ENCODE measurements around the gene MTF1. TPM values are rescaled to one million over a fixed set of nuclear protein-coding genes. Genes with fewer than 3 reads are reported as not detected.

MTF1 gene
- polyA plus RNA-seq, 4 donors = 7.2 to 11.3 (median 10.0) TPM

DNA sequence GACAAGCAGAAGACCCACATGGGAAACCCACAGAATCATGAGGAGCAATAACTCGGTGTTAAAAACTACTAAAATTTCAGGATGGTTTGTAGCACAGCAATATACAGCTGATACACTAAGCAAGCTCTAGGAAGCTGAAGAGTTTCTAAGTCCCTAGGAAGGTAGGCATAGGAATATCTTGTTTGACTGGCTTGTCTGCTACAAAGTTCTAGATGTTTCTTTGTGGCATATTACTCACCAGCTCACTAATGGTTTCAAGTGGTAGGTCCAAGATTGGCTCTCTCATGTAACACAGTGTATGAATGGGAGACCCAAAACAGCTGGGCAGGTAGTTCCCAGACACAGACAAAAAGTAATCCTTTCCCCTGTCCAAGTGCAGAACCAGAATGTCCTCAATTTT lies 13.3 kb upstream of the MTF1 start:
- no peak for DNase-seq (ENCODE audit: low read depth in 4 of 4, low spot score in 3 of 4)

DNA sequence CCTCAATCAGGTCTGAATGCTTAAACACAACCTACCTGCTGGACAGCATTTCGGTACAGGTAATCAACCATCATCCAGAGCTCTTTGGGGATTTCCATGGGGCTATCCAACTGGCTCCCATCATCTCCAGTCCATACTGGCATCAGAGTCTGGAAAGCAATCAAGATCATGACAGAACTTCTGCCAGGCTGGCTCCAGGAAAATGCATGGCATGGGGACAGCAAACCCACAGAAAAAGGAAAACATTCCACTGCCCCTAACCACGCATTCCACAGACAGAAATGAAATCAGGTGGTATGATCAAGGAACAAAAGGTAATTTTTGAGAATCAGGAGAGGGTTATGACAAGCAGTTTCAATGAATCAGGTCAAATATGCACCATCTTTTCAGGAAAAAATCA lies 9.1 kb upstream of the MTF1 start:
- no peak for DNase-seq (ENCODE audit: low read depth in 4 of 4, low spot score in 3 of 4)

DNA sequence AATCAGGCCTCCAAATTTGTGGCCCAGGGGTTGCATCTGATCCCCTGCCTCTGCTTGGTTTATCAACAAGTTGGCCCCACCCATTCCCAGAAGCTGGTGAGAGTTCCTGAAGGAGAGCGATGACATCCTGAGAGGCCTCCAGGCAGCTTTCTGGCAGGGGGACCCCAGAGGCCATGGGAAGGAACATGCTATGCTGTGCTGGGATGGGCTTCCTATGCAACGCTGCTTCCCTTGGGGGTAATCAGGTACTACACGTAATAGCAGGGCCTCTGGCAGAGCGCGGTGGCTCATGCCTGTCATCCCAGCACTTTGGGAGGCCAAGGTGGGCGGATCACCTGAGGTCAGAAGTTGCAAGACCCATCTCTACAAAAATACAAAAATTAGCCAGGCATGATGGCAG lies 8.4 kb upstream of the MTF1 start:
- no peak for DNase-seq (ENCODE audit: low read depth in 4 of 4, low spot score in 3 of 4)

DNA sequence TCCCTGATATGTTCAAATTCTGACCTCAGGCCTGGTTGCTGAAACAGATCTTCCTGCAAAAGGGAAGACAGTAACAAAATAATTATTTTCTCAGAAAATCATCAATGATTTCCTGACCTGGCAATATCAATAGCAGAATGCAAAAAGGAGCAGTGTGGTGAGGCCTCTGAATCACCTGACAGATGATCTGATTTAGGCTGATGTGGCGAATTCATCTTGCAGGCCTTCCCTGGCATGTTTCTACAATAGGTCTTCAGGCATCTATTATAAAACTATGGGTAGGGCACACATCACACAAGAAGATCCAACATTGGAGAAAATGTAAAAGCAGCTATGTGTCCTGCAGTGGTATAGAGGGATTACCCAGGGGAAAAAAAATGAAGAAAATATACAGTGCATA lies 7.1 kb upstream of the MTF1 start:
- no peak for DNase-seq (ENCODE audit: low read depth in 4 of 4, low spot score in 3 of 4)

DNA sequence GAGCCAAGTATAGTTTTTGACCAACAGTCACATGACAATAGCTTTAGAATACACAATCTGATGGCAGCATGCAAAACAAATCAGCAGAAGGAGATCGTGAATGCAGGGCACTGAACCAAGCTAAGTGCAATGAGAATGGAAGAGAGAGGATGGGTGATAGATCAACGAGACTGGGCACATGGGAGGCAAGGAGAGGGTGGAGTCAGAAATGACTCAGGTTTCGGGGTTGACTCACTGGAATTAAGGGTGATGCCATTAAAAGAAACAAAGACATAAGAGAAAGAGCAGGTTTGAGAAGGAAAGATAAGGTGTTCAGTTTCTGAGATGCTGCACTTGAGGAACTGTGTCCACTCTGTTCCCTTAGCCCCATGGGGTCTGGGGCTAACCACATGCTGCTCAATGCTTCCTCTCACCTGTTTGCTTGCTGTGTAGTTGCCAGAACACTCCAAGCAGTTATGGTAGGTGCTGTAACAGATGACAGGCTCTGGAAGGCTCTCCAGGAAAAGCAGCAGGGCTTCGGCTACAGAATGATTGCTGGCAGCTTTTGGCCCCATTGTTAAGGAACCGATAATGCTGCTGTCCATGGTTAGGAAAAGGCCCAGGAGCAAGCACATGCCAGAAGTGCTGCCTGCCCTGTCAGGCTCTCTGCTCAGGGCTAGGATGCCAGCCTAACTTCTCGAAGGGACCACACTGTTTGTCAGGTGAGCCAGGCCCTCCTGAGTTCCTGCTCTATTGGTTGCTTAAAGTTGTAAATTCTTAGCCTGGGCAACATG lies 6.1 kb upstream of the MTF1 start:
- no peak for DNase-seq (ENCODE audit: low read depth in 4 of 4, low spot score in 3 of 4)

DNA sequence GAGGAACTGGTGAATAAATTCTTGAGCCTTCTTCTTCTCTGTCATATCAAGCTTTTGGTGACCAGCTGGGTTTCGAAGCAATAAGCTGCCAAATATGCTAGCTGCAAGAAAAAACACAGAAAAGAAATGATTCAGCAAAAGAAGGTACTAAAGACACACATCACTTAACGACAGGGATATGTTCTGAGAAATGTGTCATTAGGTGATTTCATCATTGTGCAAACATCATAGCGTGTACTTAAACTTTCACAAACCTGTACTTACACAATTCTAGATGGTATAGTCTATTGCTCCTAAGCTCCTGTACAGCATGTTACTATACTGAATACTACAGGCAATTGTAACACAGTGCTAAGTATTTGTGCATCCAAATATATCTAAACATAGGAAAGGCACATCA lies 2.9 kb upstream of the MTF1 start:
- no peak for DNase-seq (ENCODE audit: low read depth in 4 of 4, low spot score in 3 of 4)

DNA sequence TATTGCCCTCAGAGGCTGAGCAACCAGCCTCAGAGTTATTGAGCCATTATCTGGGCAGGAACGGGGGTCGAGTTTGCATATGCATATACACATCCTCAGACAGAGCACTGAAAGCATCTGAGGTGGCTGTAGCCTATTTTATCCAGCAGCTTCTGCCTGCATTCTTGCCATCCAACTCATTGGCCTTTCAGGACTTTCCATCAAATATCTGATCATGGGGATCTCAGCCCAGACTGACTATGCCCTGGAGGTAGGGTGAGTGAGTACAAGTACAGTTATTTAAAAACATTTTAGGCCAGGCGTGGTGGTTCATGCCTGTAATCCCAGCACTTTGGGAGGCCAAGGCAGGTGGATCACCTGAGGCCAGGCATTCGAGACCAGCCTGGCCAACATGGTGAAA lies 1.8 kb upstream of the MTF1 start:
- no peak for DNase-seq (ENCODE audit: low read depth in 4 of 4, low spot score in 3 of 4)

DNA sequence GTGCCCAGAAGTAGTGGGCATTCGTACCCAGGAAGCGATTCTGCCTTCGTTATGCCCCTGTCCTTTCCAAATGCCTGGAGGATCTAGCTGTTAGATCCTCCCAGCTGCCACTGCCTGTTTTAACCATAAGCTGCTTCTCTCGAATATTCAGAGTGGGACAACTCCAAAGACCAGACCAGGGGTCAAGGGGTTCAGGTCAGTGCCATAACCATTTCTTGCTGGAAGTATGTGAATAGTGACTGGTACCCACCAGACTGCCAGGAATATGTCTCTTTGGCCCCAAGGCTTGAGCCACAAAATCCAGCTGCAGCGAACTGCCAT lies 914 bp upstream of the MTF1 start:
- no peak for DNase-seq (ENCODE audit: low read depth in 4 of 4, low spot score in 3 of 4)

DNA sequence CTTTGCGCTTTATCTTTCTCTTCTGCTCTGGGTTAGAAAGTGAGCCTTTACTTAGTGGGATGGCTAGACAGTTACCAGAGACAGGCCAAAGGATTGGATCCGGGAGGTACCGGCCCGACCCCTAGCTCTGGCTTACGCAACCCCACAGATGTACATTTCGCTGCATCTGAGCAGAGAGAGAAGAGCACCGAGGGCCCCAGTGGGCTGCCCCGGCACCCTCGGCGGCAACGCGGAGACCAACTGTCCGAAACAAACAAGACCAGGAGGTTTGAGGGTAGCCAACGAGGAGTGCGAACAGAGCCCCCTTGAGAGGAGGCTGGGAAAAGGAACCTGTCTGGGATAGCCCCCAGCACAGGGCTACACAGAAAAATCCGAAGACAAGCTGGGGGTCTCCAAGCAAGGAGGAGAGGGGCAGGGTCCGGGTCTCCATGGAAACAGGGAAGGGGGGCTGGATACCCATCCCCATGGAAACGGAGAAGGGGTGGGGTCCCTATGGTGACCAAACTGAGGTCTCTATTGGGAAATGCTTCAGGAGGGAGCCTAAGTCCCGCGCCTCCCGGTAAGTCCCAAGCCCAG lies 373 bp downstream of the MTF1 start:
- no peak for DNase-seq (ENCODE audit: low read depth in 4 of 4, low spot score in 3 of 4)

DNA sequence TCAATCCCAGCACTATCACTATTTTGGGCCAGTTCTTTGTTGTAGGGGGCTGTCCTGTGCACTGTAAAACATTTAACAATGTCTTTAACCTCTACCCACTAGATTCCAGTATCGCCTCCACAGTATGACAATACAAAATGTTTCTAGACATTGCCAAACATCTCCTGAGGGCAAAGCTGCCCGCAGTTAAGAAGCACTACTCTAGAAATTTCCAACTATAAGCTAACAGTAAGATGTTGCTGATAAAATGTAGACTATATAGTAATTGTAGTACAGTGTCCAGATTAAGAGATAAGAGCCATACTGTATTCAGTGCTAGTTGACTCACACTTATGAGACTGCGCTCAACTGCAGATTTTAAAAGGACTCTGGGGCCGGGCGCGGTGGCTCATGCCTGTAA lies 5.0 kb downstream of the MTF1 start:
- DNase-seq (ENCODE audit: low read depth in 4 of 4, low spot score in 3 of 4) = no peak

DNA sequence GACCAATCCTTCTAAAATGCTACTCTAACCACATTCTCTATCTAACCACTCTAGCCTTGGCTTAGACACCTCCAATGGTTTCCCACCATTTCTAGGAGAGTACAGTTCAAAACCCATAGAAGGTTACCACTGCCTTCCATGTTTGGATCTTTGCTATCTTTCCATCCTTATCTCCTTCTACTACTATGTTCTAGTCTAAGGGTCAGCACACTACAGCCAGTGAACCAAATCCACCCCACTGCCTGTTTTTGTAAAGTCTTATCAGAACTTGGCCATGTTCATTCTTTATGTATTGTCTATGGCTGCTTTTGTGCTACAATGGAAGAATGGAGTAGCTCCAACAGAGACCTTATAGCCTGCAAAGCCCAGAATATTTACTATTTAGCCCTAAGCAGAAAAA lies 6.2 kb downstream of the MTF1 start:
- DNase-seq (ENCODE audit: low read depth in 4 of 4, low spot score in 3 of 4) = no peak

DNA sequence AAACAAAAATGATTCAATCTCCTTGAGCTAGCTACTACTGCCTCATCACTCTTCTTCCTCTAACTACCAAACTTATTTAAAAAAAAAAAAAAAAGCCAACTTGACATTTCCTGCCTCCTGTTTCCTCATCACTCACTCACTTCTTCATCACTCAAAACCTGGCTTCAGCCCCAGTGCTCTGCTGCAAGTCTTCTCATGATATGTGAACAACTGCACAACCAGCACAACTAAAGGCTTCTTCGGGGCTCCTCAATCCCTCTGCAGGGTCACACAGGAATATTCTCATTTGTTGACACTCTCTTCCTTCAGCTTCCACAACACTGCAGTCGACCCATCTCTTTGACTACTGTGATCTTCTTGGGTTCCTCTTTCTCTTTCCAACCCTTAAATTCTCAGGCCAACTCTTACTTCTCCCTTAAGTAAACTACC lies 7.6 kb downstream of the MTF1 start:
- no peak for DNase-seq (ENCODE audit: low read depth in 4 of 4, low spot score in 3 of 4)

DNA sequence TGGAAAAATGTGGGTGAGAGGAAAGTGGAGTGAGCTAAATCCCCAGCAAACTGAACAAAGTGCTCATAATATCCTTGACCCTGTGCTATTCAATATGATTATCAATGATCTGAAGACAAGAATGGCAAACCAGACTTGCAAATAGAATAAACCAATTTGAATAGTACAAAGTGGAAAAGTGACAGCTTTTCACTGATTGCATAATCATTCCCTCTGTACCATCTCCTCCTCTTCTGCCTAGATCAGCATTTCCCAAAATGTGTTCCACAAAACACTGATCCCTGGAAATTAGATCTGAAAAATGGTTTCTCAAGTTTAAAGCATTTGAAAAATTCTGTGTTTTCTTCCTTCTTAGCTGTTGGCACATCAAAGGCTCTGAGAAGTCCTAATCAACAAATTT lies 8.1 kb downstream of the MTF1 start:
- no peak for DNase-seq (ENCODE audit: low read depth in 4 of 4, low spot score in 3 of 4)

DNA sequence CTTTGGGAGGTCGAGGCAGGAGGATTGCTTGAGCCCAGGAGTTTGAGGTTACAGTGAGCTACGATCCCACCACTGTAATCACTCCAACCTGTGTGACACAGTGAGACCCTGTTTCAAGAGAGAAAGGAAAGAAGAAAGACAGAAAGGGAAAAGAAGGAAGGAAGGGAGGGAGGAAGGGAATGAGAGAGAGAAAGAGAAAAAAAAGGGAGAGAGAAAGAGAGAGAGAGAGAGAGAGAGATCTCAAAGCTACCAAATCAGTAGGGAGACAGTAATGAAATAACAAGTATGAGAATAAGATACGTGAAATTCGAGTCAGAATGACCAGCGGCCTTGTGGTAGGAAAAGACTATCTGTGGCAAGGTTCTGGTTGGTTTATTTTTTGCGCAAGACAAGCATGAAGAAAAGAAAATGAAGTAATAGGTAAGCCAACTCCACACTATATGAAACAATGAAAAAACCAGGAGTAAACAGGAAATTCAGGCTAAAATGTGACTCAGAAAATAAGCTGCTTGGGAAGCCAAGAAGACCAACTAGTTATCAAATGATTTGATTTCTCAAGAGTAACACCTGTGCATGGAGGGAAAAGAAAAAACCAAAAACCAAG lies 8.9 kb downstream of the MTF1 start:
- DNase-seq (ENCODE audit: low read depth in 4 of 4, low spot score in 3 of 4) = no peak

DNA sequence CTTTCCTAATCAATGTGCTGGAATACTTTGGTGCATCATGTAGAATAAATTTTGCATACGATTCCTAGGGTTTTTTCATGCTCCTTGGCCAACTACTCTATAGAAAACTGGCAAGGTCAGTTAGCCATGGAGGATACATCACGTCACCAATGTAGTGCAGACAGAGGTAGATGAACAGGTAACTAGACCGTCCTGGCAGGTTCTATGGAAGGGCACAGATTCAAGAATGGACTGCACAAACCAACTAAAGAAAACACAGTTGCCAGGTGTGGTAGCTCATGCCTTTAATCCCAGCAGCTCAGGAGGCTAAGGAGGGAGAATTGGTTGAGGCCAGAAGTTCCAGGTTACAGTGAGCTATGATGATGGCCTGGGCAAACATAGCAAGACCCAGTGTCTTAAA lies 9.9 kb downstream of the MTF1 start:
- no peak for DNase-seq (ENCODE audit: low read depth in 4 of 4, low spot score in 3 of 4)

DNA sequence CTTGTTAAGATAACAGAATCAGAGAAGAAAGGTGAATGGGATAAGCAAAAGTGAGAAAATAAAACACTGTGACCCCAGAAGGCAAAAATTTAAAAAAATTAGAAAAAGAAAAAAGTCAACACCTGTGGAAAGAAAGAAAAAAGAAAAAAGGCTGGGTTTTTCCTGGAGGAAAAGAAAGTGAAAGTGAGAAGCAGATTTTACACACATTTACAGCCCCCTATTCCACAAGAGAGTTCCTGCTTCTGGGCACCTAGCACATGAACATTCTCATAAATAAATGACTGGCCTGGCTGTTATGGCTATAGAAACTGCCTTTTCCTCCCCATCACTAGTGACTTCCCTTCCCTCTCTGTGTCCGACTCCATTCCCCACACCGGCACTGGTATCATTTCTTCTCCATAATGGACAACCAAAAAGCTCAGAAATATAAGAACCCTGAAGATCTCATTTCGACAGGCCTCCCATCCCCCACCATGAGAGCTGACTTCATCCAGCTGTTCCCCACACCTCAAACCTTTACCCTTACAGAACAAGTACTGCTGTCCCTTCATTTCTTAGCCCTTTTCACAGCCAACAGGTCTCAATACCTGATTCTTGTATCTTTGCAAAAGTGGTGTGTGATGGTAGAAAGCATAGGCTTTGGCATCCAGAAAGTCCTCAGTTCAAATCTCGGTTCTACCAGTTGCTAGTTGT lies 12.6 kb downstream of the MTF1 start:
- no peak for DNase-seq (ENCODE audit: low read depth in 4 of 4, low spot score in 3 of 4)

DNA sequence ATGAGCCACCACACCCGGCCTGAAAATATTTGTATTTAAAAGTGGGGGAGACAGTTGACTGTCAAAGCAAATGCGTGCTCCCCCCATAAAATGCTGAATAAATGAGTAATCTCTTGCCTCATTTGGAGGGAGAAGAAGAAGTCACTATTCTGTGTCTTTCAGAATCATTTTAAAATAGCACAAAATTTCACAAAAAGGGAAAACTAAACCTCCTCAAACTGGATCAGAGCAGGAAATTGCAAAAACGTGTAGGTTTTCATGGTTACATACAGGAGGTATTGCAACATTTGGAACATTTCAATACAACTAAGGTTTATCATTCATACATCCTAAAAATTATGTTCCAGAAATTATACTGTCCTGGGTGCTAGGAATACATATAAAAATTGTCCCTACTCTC lies 13.6 kb downstream of the MTF1 start:
- no peak for DNase-seq (ENCODE audit: low read depth in 4 of 4, low spot score in 3 of 4)

DNA sequence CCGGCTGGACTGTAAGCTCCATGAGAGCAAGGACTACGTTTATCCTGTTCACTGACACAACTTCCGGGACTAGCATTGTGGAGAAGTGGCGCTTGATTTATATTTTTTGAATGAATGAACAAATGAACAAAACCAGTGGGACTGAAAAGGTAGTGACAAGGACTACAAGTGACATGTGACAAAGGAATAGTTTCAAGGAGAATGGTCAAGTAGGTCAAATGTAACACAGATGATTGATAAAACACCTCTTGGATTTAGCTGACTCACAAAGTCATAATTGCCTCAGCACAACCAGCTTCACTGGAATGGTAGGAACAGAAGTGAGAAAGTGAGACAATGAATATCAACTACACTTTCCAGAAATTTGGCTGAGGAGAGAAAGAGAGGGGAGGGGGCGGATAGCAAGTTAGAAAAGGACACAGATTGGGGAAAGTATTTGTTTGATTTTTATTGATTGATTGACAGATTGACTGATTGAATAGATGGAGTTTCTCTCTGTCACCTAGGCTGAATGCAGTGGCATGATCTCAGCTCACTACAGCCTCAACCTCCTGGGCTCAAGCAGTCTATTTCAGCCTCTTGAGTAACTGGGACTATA lies 14.2 kb downstream of the MTF1 start:
- no peak for DNase-seq (ENCODE audit: low read depth in 4 of 4, low spot score in 3 of 4)

DNA sequence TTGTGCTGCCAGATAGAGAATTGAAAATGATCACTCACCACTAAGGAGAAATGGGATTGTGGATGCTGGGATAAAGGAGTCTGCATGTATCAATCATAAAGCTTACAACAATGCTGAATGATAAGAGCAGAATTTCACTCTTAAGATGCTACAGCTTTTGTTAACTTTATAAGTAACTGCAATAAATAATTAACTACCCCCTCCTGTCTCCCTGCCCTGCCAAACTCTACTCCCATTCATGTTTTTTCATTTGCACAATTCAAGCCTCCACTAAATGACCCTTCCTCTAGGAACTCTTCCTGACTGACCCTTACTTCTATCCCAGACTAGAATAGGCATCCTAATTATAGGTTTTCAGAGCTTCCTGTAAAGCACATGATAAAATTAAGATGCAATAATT lies 14.9 kb downstream of the MTF1 start:
- no peak for DNase-seq (ENCODE audit: low read depth in 4 of 4, low spot score in 3 of 4)

DNA sequence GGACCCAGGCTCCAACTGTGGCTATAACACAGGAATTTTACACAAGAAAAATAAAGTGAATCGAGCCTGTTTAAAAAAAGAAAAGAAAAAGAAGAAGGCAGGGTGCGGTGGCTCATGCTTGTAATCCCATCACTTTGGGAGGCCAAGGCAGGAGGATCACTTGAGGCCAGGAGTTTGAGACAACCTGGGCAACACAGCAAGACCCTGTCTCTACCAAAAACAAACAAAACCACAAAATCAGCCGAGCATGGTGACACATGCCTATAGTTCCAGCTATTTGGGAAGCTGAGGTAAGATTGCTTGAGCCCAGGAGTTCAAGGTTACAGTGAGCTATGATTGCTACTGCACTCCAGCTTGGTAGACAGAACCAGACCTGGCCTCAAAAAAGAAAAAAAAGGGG lies 17.7 kb downstream of the MTF1 start:
- no peak for DNase-seq (ENCODE audit: low read depth in 4 of 4, low spot score in 3 of 4)

DNA sequence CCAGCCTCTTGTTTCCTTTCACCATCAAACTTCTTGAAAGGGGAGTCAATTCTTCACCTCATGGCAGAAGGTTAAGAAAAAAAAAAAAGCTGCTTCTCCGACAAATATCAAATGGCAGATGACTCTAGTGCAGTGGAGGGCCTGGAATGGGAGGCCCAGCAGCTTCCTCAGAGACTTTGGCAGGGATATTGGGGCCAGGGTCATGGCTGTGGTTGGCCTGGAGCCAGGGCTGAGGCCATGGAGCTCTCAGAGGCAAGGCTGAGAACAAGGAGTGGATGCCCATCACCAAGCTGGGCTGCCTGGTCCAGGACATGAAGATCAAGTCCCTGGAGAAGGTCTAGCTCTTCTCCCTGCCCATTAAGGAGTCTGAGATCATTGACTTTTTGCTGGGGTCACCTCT lies 18.7 kb downstream of the MTF1 start:
- no peak for DNase-seq (ENCODE audit: low read depth in 4 of 4, low spot score in 3 of 4)

DNA sequence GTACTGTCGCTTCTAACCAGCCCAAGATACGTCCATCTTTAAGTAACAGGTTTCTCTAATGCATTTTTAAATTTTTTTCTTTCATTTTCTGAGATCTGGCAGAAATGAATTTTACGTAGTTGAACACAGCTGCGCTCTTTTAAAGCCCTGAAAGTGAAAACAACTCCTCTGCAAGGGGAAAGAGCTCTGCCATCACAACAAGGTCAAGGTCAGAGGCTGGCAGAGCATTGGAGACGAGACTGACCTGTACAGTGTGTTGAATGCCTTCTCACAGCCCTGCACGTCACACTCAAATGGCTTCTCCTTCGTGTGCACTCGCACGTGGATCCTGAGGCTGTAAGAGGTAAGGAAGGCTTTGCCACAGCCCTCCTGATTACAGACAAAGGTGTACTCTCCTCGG lies 19.7 kb downstream of the MTF1 start:
- no peak for DNase-seq (ENCODE audit: low read depth in 4 of 4, low spot score in 3 of 4)

All from right renal pelvis (tissue), 4 donors.